MCF 10A (cell line): ENCODE measurements around the gene RASD1. TPM values are rescaled to one million over a fixed set of nuclear protein-coding genes. Genes with fewer than 3 reads are reported as not detected.

Source experiments
- BruUV-seq: library from RNA; stranded (reverse); fragments of 400-500 nt; replicated peaks from 2 replicates; lab custom pipeline; 2021; lab: Mats Ljungman, UMichigan
- CTCF ChIA-PET: fragments of 300-600 bp; sonication (Branson Sonifier 250); formaldehyde crosslinking; extraction: SDS; loops from one replicate; lab custom pipeline; 2021; ENCODE audit warnings: antibody characterized with exemption, inconsistent platforms; lab: Yijun Ruan, JAX
- POLR2A ChIA-PET: fragments of 300-600, 350-650 bp; sonication (Branson Sonifier 250); formaldehyde crosslinking; extraction: SDS; loops from one replicate; lab custom pipeline; 2020; ENCODE audit warnings: antibody characterized with exemption, inconsistent platforms; lab: Yijun Ruan, JAX
- DNase-seq: peaks from one replicate; pipeline ENCODE4 v3.0.0-alpha.2; 2018; ENCODE audit not compliant: unreplicated experiment
- H3K27ac Mint-ChIP-seq: one replicate; pipeline ENCODE4 v1.8.0; 2022; ENCODE audit warnings: mild to moderate bottlenecking, low read depth, mixed read lengths; ENCODE audit not compliant: unreplicated experiment
- H3K27me3 Mint-ChIP-seq: one replicate; pipeline ENCODE4 v1.8.0; 2022; ENCODE audit warnings: mixed read lengths; ENCODE audit not compliant: insufficient read depth, unreplicated experiment
- H3K36me3 Mint-ChIP-seq: one replicate; pipeline ENCODE4 v1.8.0; 2022; ENCODE audit warnings: mild to moderate bottlenecking, moderate library complexity, mixed read lengths; ENCODE audit not compliant: insufficient read depth, unreplicated experiment
- H3K4me1 Mint-ChIP-seq: one replicate; pipeline ENCODE4 v1.8.0; 2022; ENCODE audit warnings: mixed read lengths; ENCODE audit not compliant: insufficient read depth, unreplicated experiment
- H3K4me3 Mint-ChIP-seq: one replicate; pipeline ENCODE4 v1.8.0; 2022; ENCODE audit warnings: mild to moderate bottlenecking, moderate library complexity, mixed read lengths; ENCODE audit not compliant: unreplicated experiment
- H3K9me3 Mint-ChIP-seq: one replicate; pipeline ENCODE4 v1.8.0; 2022; ENCODE audit warnings: mixed read lengths; ENCODE audit not compliant: unreplicated experiment
- CTCF ChIP-seq: fragments of 200-600 bp; IDR thresholded peaks from one replicate; pipeline ENCODE4 v1.8.0; 2022; ENCODE audit warnings: antibody characterized with exemption, mild to moderate bottlenecking; ENCODE audit not compliant: unreplicated experiment
- intact Hi-C: fragments of 100-400 bp; cut with micrococcal nuclease; formaldehyde crosslinking; loops from 2 replicates; pipeline ENCODE4 v1.14.1; 2022
- total RNA-seq: library from RNA; stranded (reverse); gene quantifications from 2 replicates; pipeline ENCODE4 v1.2.3, GENCODE V29; 2022

Gene RASD1
- total RNA-seq, 1 experiment from 2014 or later = 0.21 TPM

- BruUV-seq = no TSS peak
- H3K4me3 Mint-ChIP-seq = no peak overlapping the region
- no peaks in the 10 kb centered on the region for H3K9me3 Mint-ChIP-seq
- DNase-seq = no peak
- TF ChIP-seq CTCF = no peak
- H3K27me3 Mint-ChIP-seq = no peaks in the 10 kb centered on the region
- no peaks in the 10 kb centered on the region for H3K36me3 Mint-ChIP-seq
- H3K27ac Mint-ChIP-seq = no peak overlapping the region
- ChIA-PET CTCF (interaction anchor here (0.7 to 1.6 kb wide), 3 partner anchors 10 to 210 kb away, joined by 3 to 5 read pairs (median 3); no protein-coding TSS in a partner anchor), POLR2A (no interaction called here)
- intact Hi-C loops = no loop called here
- no peaks in the 10 kb centered on the region for H3K4me1 Mint-ChIP-seq
These were observed 24.5 kb upstream of the RASD1 start for GRCh38 chr17:17520599-17521232.

DNA sequence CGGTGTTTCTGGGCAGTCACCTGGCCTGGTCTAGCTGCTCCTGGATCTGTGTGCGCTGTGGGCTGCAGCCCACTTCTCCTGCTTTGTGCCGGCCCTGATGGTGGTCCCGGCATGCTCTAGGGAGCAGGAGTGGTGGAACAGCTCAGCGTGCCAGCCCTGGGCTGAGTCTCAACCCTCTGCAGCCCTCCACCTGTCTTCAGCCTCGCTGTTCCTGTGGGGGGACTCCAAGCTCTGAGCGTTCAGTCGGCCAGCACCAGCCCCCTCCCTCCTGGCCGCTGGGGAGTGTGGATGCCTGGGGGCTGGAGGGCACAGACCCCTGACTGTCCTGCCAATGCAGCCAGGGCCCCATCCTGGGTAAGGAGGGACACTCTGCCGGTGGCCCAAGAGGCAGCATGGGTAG is 23.7 kb upstream of the RASD1 start:
- no peak for DNase-seq
- Mint-ChIP-seq H3K9me3 (no peaks in the 10 kb centered on the region), H3K36me3 (no peaks in the 10 kb centered on the region), H3K27me3 (no peaks in the 10 kb centered on the region), H3K27ac (no peak overlapping the region), H3K4me1 (no peaks in the 10 kb centered on the region), H3K4me3 (no peak overlapping the region)
- TF ChIP-seq CTCF = no peak
- intact Hi-C loops = no loop called here
- BruUV-seq = no TSS peak
- CTCF ChIA-PET = interaction anchor here (0.6 kb wide), 1 partner anchor 13 kb away, joined by 3 read pairs; no protein-coding TSS in a partner anchor
- POLR2A ChIA-PET = interaction anchor here (0.6 kb wide), 1 partner anchor 538 kb away, joined by 3 read pairs; no protein-coding TSS in a partner anchor

GRCh38 chr17:17518951-17519350 is 22.8 kb upstream of the RASD1 start:
- CTCF ChIA-PET = interaction anchor here (1.1 kb wide), 1 partner anchor 49 kb away, joined by 3 read pairs; no protein-coding TSS in a partner anchor
- Mint-ChIP-seq H3K36me3 (no peaks in the 10 kb centered on the region), H3K27ac (no peak overlapping the region), H3K27me3 (no peaks in the 10 kb centered on the region), H3K4me1 (peaks cover 2% of the 10 kb centered on the region), H3K9me3 (no peaks in the 10 kb centered on the region), H3K4me3 (no peak overlapping the region)
- BruUV-seq = no TSS peak
- intact Hi-C loops = no loop called here
- DNase-seq = no peak
- POLR2A ChIA-PET = no interaction called here
- TF ChIP-seq CTCF = no peak

DNA sequence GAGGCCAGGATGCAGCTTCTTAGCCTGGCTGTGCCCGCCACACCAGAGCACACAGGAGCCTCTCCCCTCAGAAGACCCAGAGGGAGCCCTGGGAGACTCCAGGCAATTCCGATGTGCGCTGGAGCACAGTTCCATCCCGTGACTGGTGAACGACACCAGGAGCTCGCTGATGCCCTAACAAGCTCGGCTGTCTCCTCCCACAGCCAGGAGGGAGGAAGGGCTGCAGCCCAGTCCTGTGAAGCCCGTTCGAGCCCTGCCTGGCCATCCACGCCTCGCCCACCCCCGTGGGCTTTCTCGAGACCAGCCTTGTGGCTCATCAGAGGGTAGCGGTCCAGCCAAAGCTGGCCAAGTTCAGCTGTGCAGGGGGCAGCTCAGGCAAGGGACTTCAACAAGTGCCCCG is 21.8 kb upstream of the RASD1 start:
- no peak overlapping the region for H3K4me3 Mint-ChIP-seq
- H3K27me3 Mint-ChIP-seq = no peaks in the 10 kb centered on the region
- H3K27ac Mint-ChIP-seq = no peak overlapping the region
- H3K36me3 Mint-ChIP-seq = no peaks in the 10 kb centered on the region
- H3K4me1 Mint-ChIP-seq = peaks cover 8% of the 10 kb centered on the region
- intact Hi-C loops = no loop called here
- BruUV-seq = no TSS peak
- CTCF ChIA-PET = interaction anchor here (1.1 kb wide), 1 partner anchor 50 kb away, joined by 3 read pairs; no protein-coding TSS in a partner anchor
- no peaks in the 10 kb centered on the region for H3K9me3 Mint-ChIP-seq
- DNase-seq = no peak
- TF ChIP-seq CTCF = no peak
- POLR2A ChIA-PET = no interaction called here
